ENCODE measurements around the gene ARRB2. TPM values are rescaled to one million over a fixed set of nuclear protein-coding genes. Genes with fewer than 3 reads are reported as not detected.
A peak's percentile ranks its signal among the peaks of the same experiment; 100 is the strongest.

ARRB2 gene
- total and polyA plus RNA-seq, 2 of the 4 experiments (the other 2 are of a cell fraction): 3.9 to 10.6 TPM

GRCh38 chr17:4744999-4745969 lies 34.9 kb downstream of the ARRB2 start:
- no peaks in the 10 kb centered on the region for H3K9me1 ChIP-seq (ENCODE audit: insufficient read depth, low read length)
- no peak overlapping the region for H3K27ac ChIP-seq (ENCODE audit: insufficient read depth, low read length)
- no peak overlapping the region for H3K9ac ChIP-seq (ENCODE audit: low read depth, low read length)
- ATAC-seq (ENCODE audit: low read depth) (peak; percentile 46), DNase-seq (no peak)
- no peak overlapping the region for H2BK120ac ChIP-seq (ENCODE audit: low read depth, low read length)
- H3K56ac ChIP-seq (ENCODE audit: extremely low read depth, insufficient read depth, low read length): no peak overlapping the region
- H3K36me3 ChIP-seq (ENCODE audit: control insufficient read depth, insufficient read depth, low read length): no peaks in the 10 kb centered on the region
- H3K4me1 ChIP-seq (ENCODE audit: control insufficient read depth, insufficient read depth, low read length): peaks cover 2% of the 10 kb centered on the region; the same call in 1 of the 2 replicates
- no peak overlapping the region for H4K5ac ChIP-seq (ENCODE audit: low read depth, low read length)
- H3K14ac ChIP-seq (replicated peaks; ENCODE audit: low read depth, low read length): no peak overlapping the region
- no peaks in the 10 kb centered on the region for H3K79me1 ChIP-seq (ENCODE audit: low read depth in 1 of 2, low read length in 2 of 2)
- H2BK15ac ChIP-seq (ENCODE audit: low read depth, low read length): no peak overlapping the region
- no peak overlapping the region for H3K4me2 ChIP-seq (ENCODE audit: low read depth, low read length)
- no peaks in the 10 kb centered on the region for H3K9me3 ChIP-seq (ENCODE audit: control insufficient read depth, insufficient read depth, low read length)
- no TSS peak for BruUV-seq (replicated peaks)
- POLR2A ChIA-PET (ENCODE audit: unreplicated experiment): no interaction called here
- H4K20me1 ChIP-seq (ENCODE audit: insufficient read depth, low read length): no peaks in the 10 kb centered on the region
- no peak overlapping the region for H3K23ac ChIP-seq (ENCODE audit: low read depth, low read length)
- 9% methylated on average over 12 of the region's 51 CpGs; no CpG with 5 or more reads in 1 of the 2 experiments for WGBS, 2 experiments (ENCODE audit: extremely low coverage in 2 of 2, insufficient read length in 1 of 2)
- dilution Hi-C loops (cut with HindIII; ENCODE audit: low sequenced_read_pairs, unreplicated experiment): no loop called here
- H2AFZ ChIP-seq (replicated peaks; ENCODE audit: low read length, poor library complexity): peak overlapping the region; percentile 72
- no peak overlapping the region for H2AK9ac ChIP-seq (replicated peaks; ENCODE audit: low read depth, low read length, poor library complexity)
- CTCF ChIA-PET: no interaction called here
- peaks cover 69% of the 10 kb centered on the region for H3K27me3 ChIP-seq (ENCODE audit: control insufficient read depth, insufficient read depth, low read length)
- intact Hi-C loops (cut with micrococcal nuclease): no loop called here
- H3K4ac ChIP-seq (ENCODE audit: low read depth, low read length): no peak overlapping the region
- no peak overlapping the region for H2BK5ac ChIP-seq (ENCODE audit: low read depth, low read length, poor library complexity, severe bottlenecking)
- no peak overlapping the region for H2BK20ac ChIP-seq (ENCODE audit: low read depth, low read length)
- H3K18ac ChIP-seq (ENCODE audit: low read depth, low read length): no peak overlapping the region
- H4K91ac ChIP-seq (ENCODE audit: insufficient read depth, low read depth, low read length): no peak overlapping the region
- no peak overlapping the region for H2AK5ac ChIP-seq (ENCODE audit: low read depth, low read length)
- H4K8ac ChIP-seq (ENCODE audit: low read depth in 2 of 2, low read length in 2 of 2): no peak overlapping the region
- H3K4me3 ChIP-seq (ENCODE audit: insufficient read depth, low read depth, low read length): no peak overlapping the region
- in situ Hi-C loops (cut with MboI; ENCODE audit: low sequenced_read_pairs): no loop called here
- TF ChIP-seq USF2 (IDR thresholded peaks at IDR 0.05; ENCODE audit: low read depth, low read length) (no peak), MAFK (IDR thresholded peaks at IDR 0.05; ENCODE audit: low read depth, low read length) (no peak), CEBPB (IDR thresholded peaks at IDR 0.05; ENCODE audit: low read depth, low read length) (no peak), CHD1 (IDR thresholded peaks at IDR 0.05; ENCODE audit: low read depth, low read length) (no peak), RAD21 (IDR thresholded peaks at IDR 0.05; ENCODE audit: low read length) (no peak), MAZ (IDR thresholded peaks at IDR 0.05; ENCODE audit: borderline replicate concordance, low read depth, low read length) (no peak), NFE2L2 (IDR thresholded peaks at IDR 0.05; ENCODE audit: low read depth, low read length) (no peak), FOS (IDR thresholded peaks at IDR 0.05; ENCODE audit: low read depth, low read length) (no peak), RCOR1 (IDR thresholded peaks at IDR 0.05; ENCODE audit: insufficient replicate concordance, low read length) (no peak), BHLHE40 (IDR thresholded peaks at IDR 0.05; ENCODE audit: low read depth, low read length) (no peak), MXI1 (IDR thresholded peaks at IDR 0.05; ENCODE audit: borderline replicate concordance, low read depth, low read length) (no peak), SMC3 (IDR thresholded peaks at IDR 0.05; ENCODE audit: low read depth, low read length) (no peak), POLR2A (IDR thresholded peaks at IDR 0.05; ENCODE audit: low read depth, low read length) (no peak)
- TF ChIP-seq, protein P1, sequence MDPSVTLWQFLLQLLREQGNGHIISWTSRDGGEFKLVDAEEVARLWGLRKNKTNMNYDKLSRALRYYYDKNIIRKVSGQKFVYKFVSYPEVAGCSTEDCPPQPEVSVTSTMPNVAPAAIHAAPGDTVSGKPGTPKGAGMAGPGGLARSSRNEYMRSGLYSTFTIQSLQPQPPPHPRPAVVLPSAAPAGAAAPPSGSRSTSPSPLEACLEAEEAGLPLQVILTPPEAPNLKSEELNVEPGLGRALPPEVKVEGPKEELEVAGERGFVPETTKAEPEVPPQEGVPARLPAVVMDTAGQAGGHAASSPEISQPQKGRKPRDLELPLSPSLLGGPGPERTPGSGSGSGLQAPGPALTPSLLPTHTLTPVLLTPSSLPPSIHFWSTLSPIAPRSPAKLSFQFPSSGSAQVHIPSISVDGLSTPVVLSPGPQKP (IDR thresholded peaks at IDR 0.05; ENCODE audit: borderline replicate concordance, low read depth, low read length): no peak
- TF ChIP-seq, protein P2, sequence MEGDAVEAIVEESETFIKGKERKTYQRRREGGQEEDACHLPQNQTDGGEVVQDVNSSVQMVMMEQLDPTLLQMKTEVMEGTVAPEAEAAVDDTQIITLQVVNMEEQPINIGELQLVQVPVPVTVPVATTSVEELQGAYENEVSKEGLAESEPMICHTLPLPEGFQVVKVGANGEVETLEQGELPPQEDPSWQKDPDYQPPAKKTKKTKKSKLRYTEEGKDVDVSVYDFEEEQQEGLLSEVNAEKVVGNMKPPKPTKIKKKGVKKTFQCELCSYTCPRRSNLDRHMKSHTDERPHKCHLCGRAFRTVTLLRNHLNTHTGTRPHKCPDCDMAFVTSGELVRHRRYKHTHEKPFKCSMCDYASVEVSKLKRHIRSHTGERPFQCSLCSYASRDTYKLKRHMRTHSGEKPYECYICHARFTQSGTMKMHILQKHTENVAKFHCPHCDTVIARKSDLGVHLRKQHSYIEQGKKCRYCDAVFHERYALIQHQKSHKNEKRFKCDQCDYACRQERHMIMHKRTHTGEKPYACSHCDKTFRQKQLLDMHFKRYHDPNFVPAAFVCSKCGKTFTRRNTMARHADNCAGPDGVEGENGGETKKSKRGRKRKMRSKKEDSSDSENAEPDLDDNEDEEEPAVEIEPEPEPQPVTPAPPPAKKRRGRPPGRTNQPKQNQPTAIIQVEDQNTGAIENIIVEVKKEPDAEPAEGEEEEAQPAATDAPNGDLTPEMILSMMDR (conservative IDR thresholded peaks at IDR 0.05; ENCODE audit: low read depth, low read length): no peak
